ENCODE data around the gene GRP.

Gene GRP

GRCh38 chr18:59219672-59220163 lies at the start of gene GRP:
Gene GRP, plus strand, starts transcription at chr18:59220158. Its CDS starts 108 bp downstream, at chr18:59220266.
- in situ Hi-C loops (cut with MboI; ENCODE audit: low sequenced_read_pairs): no loop called here

DNA sequence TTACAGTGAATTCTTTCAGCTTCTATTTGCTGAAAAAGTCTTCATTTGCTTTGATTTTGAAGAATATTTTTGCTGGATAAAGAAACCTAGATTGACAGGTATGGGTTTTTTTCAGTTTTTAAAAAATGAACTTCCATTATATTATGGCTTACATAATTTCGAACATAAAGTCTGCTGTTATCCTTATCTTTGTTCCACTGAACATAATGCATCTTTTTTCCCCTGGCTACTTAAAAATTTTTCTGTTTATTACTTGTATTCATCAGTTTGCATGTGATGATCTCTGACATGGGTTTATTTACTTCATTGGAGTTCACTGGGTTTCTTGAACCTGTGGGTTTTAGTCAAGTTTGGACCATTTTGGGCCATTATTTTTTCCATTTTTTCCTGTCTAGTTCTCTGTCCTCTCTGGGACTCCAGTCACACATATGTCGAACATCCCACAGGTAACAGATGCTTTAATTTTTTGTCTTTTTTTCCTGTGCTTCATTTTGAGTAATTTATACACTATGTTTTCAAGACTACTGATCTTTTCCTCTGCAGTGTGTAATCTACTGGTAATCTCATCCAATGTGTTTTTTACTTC lies 47.2 kb upstream of the GRP start:
- in situ Hi-C loops (cut with MboI; ENCODE audit: low sequenced_read_pairs): no loop called here

GRCh38 chr18:59177485-59177884 lies 42.5 kb upstream of the GRP start:
- in situ Hi-C loops (cut with MboI; ENCODE audit: low sequenced_read_pairs): no loop called here

DNA sequence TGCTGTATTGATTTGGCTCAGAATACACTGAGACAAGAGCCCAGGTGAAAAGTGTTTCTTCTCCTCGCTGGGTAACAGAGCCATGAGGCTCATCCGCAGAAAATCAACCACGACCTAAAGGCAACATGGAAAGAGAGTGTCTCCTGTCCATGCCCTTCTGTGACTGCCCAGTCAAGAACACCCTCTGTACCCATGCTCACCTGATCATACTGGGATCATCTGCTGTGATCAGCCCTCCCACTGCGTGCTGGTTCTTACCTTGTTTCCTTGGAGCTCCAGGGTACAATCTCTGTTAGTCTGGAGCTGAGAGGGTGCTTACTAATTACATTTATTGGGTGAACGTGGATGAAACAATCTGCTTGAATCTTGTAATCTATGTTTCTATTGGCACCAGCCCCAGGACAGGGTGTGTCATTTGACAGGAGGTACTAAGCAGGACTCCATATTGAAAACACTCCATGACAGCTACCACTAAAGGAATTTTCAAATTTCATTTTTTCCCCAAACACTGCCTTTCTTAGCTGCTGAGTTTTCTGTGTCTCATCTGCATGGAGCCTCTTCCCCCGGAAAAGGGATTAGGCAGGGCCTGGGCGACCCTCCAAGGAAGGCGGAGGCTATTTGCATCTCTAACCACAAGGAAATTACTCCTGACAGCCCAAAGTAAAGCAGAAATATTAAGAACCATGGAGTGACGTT lies 39.7 kb upstream of the GRP start:
- in situ Hi-C loops (cut with MboI; ENCODE audit: low sequenced_read_pairs): no loop called here

DNA sequence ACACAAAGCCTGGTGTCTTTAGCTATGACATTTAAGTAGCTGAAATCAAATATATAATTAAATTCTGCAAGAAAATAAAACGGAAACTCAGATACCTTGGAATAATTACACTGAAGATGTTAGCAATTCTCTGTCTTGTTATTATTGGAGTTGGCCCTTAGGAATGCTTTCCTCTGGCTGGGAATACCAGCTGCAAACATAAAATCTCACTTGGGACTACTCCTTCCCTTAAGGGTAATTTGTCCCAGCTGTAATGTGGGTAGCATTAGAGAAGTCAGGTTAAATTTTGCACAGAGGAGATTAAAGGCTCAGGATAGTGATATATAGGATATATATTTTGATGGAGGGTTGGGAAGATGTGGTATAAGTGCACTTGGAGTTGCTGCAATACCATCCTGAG lies 37.3 kb upstream of the GRP start:
- in situ Hi-C loops (cut with MboI; ENCODE audit: low sequenced_read_pairs): no loop called here

DNA sequence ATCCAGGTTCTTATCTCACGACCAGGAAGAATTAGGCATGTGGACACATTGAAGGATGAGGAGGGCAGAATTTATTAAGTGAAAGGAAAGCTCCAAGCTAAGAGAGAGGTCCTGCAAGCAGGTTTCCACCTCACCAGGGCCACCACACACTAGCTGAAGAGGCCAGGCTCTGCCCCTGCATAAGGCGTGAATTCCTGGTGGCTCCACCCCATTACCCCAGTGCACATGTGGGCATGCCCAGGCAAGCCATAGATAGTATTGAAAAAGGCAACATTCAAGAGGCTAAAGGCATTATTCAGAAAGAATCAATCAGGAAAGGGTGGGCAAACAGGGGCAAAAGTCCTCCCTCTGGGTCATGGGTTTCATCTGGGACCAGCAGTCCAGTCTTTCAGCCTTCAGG lies 30.9 kb upstream of the GRP start:
- in situ Hi-C loops (cut with MboI; ENCODE audit: low sequenced_read_pairs): no loop called here

GRCh38 chr18:59189746-59190145 lies 30.2 kb upstream of the GRP start:
- in situ Hi-C loops (cut with MboI; ENCODE audit: low sequenced_read_pairs): no loop called here

- in situ Hi-C loops (cut with MboI; ENCODE audit: low sequenced_read_pairs): no loop called here
These were observed 23.7 kb upstream of the GRP start for GRCh38 chr18:59196161-59196725.

DNA sequence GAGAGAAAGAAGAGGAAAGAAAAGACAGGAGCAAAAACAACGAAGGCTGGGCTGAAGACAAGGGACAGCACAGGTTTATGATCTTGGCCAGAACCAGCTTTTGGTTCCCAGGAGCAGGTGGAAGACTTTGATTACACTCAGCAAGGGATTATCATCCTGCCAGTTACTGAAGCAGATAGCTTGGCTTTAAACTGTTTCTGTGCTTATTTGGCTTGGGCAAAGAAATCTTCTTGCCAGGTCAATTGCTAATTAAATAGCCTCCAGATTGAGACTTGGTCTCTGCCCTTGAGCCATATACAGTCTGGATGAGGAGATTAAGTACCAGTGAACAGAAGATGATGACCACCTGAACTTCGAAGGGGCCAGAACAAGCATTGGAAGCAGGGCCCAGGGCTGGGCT lies 22.3 kb upstream of the GRP start:
- in situ Hi-C loops (cut with MboI; ENCODE audit: low sequenced_read_pairs): no loop called here

DNA sequence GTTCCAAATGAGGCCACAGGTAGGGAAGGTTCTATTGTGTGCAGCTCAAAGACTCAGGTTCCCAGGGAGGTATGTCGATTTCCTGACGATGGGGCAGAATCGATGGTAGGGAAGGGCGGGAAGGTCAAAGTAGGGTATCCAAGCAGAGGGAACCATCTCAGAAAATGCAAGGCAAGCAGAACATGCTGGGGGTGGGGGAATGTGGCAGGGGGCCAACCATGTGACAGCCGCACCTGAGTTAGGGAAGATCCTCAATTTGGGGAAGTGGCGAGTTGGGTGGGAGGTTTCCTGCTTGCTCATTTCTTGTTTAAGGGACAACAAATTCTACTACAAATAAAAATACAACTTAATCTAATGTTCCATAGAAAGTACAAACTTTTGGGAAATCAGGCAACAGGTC lies 21.7 kb upstream of the GRP start:
- in situ Hi-C loops (cut with MboI; ENCODE audit: low sequenced_read_pairs): no loop called here

DNA sequence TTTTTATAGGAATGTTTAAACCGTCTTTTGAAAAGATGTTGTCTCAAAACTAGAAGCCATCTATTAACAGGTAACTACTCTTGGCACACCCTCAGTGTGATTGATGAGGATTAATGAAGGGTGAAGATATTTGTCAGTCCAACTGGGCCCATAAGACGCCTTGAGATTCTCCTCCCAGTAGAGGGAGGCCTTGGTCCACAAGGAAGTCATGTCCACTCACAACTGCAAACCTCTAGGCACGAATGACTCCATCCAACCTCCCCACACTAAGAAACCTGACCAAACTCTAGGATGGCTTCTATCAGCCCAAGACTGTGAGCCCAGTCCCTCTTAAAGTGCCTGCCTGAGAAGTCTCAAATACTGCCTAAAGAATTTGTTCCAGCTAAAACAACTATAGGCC lies 19.2 kb upstream of the GRP start:
- in situ Hi-C loops (cut with MboI; ENCODE audit: low sequenced_read_pairs): no loop called here

DNA sequence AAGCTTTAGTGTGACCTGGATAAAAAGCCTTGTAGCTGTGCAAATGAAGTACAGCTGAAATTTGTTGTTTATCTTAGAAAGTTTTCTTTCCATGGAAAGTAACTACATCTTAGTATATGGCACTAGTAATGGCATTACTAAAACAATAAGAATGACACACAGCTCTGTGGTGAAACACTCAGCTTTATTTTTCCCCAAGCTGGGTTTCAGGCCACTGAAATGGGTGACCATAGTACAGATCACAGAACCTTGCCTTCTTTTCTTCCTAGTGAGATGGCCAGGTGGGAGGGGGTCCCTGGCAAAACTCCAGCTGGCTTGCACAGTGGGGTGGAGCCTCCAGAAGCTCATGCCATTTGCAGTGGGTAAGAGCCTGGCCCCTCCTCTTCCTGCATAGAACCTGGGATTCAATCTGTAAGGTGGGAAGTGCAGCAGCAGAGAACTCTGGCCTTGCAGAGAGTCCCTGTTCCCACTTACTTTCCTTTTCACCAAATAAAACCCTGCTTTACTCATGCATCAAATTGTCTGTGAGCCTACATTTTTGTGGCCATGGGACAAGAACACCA lies 17.6 kb upstream of the GRP start:
- in situ Hi-C loops (cut with MboI; ENCODE audit: low sequenced_read_pairs): no loop called here

GRCh38 chr18:59207506-59207905 lies 12.5 kb upstream of the GRP start:
- in situ Hi-C loops (cut with MboI; ENCODE audit: low sequenced_read_pairs): no loop called here

DNA sequence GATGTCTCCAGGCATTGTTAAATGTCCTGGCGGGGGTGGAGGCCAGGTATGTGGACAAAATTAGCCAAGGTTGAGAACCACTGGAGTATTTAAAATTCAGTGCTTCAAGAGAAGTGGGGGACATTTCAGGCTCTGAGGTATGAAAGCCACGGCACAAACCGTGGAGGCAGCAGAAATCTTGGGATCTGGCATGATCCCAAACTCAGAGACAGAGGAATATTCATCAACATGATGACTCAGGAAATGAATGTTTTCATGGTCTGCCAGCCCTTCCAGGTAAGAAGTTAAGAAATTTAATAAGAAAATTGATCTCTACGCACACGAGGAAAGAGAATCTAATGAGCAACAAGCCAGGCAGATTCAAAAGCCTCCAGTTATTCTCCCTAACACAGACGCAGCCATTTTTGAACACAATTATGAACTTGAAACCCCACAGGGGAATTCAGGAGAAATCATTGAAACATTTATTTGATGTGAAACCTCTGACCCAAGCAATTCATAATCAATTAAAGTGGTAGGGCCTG lies 11.3 kb upstream of the GRP start:
- in situ Hi-C loops (cut with MboI; ENCODE audit: low sequenced_read_pairs): no loop called here

GRCh38 chr18:59210299-59210698 lies 9.7 kb upstream of the GRP start:
- in situ Hi-C loops (cut with MboI; ENCODE audit: low sequenced_read_pairs): no loop called here

- in situ Hi-C loops (cut with MboI; ENCODE audit: low sequenced_read_pairs): no loop called here
These were observed 8.3 kb upstream of the GRP start for GRCh38 chr18:59211629-59212028.

- in situ Hi-C loops (cut with MboI; ENCODE audit: low sequenced_read_pairs): no loop called here
These were observed 1.9 kb upstream of the GRP start for GRCh38 chr18:59218018-59218417.

GRCh38 chr18:59220164-59220783 lies 316 bp downstream of the GRP start:
- in situ Hi-C loops (cut with MboI; ENCODE audit: low sequenced_read_pairs): no loop called here

- in situ Hi-C loops (cut with MboI; ENCODE audit: low sequenced_read_pairs): no loop called here
These were observed 1.1 kb downstream of the GRP start for GRCh38 chr18:59220784-59221765.

DNA sequence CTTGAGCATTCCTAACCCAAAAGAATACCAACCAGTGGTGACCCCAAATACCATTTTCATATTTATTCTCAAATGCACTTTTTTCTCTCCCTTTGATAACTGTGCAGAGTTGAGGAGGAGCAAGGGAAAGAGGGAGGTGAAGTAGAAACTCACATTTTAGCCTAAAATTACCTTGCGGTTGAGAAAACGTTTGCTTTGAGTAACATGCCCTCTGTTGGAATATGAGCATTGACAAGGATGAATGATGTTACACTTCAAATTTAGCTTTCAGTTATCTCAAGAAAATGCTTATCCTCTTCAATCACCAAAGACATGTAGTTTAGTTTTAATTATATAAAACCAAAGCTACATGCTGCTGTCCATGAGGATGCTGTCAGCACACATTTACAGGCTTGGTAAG lies 2.4 kb downstream of the GRP start:
- in situ Hi-C loops (cut with MboI; ENCODE audit: low sequenced_read_pairs): no loop called here

Data from HL-60/S4 (cell line).